NB4 (cell line): ENCODE results near the gene MACO1.

Experiments
- CTCF ChIP-seq: IDR thresholded peaks from one replicate; pipeline ENCODE4 v1.5.1; 2012; ENCODE audit warnings: low read depth, low read length
- POLR2A ChIP-seq: IDR thresholded peaks from 2 replicates; pipeline ENCODE4 v1.6.1; 2011; ENCODE audit warnings: mild to moderate bottlenecking; ENCODE audit not compliant: insufficient read length; ENCODE audit errors: extremely low read depth

DNA sequence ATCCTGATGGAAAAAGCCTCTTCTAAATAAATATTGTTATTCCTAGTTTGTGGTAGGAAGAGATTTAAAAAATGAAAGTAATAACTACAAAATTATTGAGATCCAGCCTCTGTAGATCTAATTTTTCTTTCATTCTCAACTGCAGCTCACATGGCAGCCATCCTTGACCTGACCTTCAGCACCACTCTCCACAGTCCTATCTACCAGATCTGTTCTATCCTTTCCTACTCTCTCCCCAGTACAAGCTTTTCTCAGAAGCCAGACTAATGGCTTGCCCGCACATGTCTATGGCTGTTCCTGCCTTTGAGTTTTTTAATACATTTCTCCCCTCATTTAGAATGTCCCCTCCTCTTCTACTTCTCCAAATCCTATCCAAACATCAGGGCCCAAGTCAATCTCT lies 51.5 kb downstream of the MACO1 start:
- TF ChIP-seq CTCF (no peak), POLR2A (no peak)
